ENCODE measurements around the gene S100A10. TPM values are rescaled to one million over a fixed set of nuclear protein-coding genes. Genes with fewer than 3 reads are reported as not detected.

Gene S100A10
- total RNA-seq, 1 donor from 2014 or later, result 120 TPM

- TF ChIP-seq, protein P1, sequence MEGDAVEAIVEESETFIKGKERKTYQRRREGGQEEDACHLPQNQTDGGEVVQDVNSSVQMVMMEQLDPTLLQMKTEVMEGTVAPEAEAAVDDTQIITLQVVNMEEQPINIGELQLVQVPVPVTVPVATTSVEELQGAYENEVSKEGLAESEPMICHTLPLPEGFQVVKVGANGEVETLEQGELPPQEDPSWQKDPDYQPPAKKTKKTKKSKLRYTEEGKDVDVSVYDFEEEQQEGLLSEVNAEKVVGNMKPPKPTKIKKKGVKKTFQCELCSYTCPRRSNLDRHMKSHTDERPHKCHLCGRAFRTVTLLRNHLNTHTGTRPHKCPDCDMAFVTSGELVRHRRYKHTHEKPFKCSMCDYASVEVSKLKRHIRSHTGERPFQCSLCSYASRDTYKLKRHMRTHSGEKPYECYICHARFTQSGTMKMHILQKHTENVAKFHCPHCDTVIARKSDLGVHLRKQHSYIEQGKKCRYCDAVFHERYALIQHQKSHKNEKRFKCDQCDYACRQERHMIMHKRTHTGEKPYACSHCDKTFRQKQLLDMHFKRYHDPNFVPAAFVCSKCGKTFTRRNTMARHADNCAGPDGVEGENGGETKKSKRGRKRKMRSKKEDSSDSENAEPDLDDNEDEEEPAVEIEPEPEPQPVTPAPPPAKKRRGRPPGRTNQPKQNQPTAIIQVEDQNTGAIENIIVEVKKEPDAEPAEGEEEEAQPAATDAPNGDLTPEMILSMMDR (IDR thresholded peaks at IDR 0.05; ENCODE audit: insufficient read depth, low read length, severe bottlenecking), result no peak
- Histone ChIP-seq H3K27me3 (ENCODE audit: control insufficient read depth, insufficient read depth, low read length) (no peaks in the 10 kb centered on the region), H3K4me3 (ENCODE audit: low read depth, low read length) (no peak overlapping the region), H3K36me3 (ENCODE audit: control insufficient read depth, insufficient read depth, low read length) (no peaks in the 10 kb centered on the region)
- DNase-seq (ENCODE audit: low read depth) (no peak), FAIRE-seq (no peak)
These were observed 16.0 kb upstream of the S100A10 start for GRCh38 chr1:152009691-152010090.

- Histone ChIP-seq H3K27me3 (ENCODE audit: control insufficient read depth, insufficient read depth, low read length) (no peaks in the 10 kb centered on the region), H3K36me3 (ENCODE audit: control insufficient read depth, insufficient read depth, low read length) (no peaks in the 10 kb centered on the region), H3K4me3 (ENCODE audit: low read depth, low read length) (no peak overlapping the region)
- DNase-seq (ENCODE audit: low read depth) (no peak), FAIRE-seq (no peak)
- TF ChIP-seq, protein P1 (IDR thresholded peaks at IDR 0.05; ENCODE audit: insufficient read depth, low read length, severe bottlenecking), result no peak
These were observed 13.4 kb upstream of the S100A10 start for GRCh38 chr1:152007047-152007446.

- Histone ChIP-seq H3K4me3 (ENCODE audit: low read depth, low read length) (no peak overlapping the region), H3K36me3 (ENCODE audit: control insufficient read depth, insufficient read depth, low read length) (no peaks in the 10 kb centered on the region), H3K27me3 (ENCODE audit: control insufficient read depth, insufficient read depth, low read length) (no peaks in the 10 kb centered on the region)
- FAIRE-seq (no peak), DNase-seq (ENCODE audit: low read depth) (no peak)
- TF ChIP-seq, protein P1 (IDR thresholded peaks at IDR 0.05; ENCODE audit: insufficient read depth, low read length, severe bottlenecking), result no peak
These were observed 11.8 kb upstream of the S100A10 start for GRCh38 chr1:152005360-152005912.

GRCh38 chr1:152003846-152004442 lies 10.3 kb upstream of the S100A10 start:
- Histone ChIP-seq H3K27me3 (ENCODE audit: control insufficient read depth, insufficient read depth, low read length) (no peaks in the 10 kb centered on the region), H3K4me3 (ENCODE audit: low read depth, low read length) (no peak overlapping the region), H3K36me3 (ENCODE audit: control insufficient read depth, insufficient read depth, low read length) (no peaks in the 10 kb centered on the region)
- TF ChIP-seq, protein P1 (IDR thresholded peaks at IDR 0.05; ENCODE audit: insufficient read depth, low read length, severe bottlenecking), result peak; percentile 47
- peak; percentile 43 for FAIRE-seq
- DNase-seq (ENCODE audit: low read depth), result no peak

DNA sequence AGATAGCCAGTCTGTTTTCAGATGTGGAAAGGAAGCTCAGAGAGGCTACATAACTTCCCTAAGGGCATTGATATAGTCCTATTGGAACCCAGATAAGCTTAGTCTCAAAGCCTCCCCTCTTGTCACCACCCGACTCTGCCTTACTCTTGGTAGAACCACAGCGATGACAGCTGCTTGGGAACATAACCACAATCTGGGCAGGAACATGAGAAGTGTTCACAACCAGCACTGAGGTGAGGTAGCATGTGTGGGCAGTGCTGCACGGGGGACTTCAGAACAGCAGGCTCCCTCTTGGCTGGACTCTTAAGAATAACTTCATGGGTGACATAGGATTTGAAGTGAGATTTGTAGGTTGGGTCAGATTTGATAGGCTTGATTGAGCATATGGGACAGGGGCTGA lies 9.3 kb upstream of the S100A10 start:
- TF ChIP-seq, protein P1 (IDR thresholded peaks at IDR 0.05; ENCODE audit: insufficient read depth, low read length, severe bottlenecking), result no peak
- no peak overlapping the region for H3K4me3 ChIP-seq (ENCODE audit: low read depth, low read length)
- no peaks in the 10 kb centered on the region for H3K36me3 ChIP-seq (ENCODE audit: control insufficient read depth, insufficient read depth, low read length)
- H3K27me3 ChIP-seq (ENCODE audit: control insufficient read depth, insufficient read depth, low read length), result no peaks in the 10 kb centered on the region
- no peak for FAIRE-seq
- DNase-seq (ENCODE audit: low read depth), result no peak
